Loucy (cell line): ENCODE data around the gene LRFN4.

Source experiments
- CTCF ChIP-seq: fragments of 200-600 bp; sonication (generic); conservative IDR thresholded peaks from 2 replicates; pipeline ENCODE4 v1.5.1; 2014; ENCODE audit warnings: mild to moderate bottlenecking, antibody characterized with exemption, low read length
- EZH2phosphoT487 ChIP-seq: fragments of 200-600 bp; IDR thresholded peaks from 2 replicates; pipeline ENCODE4 v1.6.1; 2018; ENCODE audit warnings: antibody characterized with exemption, mild to moderate bottlenecking, moderate library complexity, borderline replicate concordance

DNA sequence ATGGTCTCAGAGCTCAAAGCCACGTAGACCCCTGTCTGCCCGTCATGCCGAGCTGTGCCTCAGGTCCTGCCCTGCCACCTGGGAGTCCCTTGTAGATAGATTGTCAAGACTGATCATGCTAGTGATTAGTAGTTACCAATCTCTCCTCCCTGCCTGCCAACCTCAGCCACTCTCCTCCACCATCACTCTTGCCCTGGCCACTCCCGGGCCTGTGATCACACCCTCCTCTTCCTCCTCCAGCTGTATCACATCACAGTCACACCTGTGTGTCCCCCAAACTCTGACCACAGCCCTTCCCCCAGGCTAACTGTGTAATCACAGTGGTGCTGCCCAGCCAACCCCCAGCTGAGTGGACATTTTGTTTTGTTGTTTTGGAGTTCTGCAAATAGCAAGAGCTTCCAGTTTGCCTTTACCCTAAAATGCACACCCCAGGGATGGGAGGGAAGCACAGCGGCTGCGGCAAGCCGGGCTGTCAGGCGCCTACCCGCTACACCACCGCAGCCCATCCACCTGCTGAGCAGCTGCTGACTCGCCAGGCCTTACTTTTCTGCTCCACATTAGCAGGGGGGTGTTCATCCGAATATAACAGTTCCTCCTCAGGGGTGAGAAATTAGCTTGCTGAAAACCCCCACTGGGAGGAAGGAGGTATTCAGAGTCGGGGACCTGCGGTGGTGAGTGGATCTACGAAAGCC, 45.8 kb downstream of the LRFN4 start:
- TF ChIP-seq CTCF (no peak), EZH2phosphoT487 (no peak)
